HG03139 (cell line): ENCODE data around the gene APOO.

Experiments
- ATAC-seq: cut with Tn5 transposase; IDR thresholded peaks from one replicate; pipeline ENCODE4 v1.9.1; 2021; ENCODE audit not compliant: unreplicated experiment

The APOO gene

DNA sequence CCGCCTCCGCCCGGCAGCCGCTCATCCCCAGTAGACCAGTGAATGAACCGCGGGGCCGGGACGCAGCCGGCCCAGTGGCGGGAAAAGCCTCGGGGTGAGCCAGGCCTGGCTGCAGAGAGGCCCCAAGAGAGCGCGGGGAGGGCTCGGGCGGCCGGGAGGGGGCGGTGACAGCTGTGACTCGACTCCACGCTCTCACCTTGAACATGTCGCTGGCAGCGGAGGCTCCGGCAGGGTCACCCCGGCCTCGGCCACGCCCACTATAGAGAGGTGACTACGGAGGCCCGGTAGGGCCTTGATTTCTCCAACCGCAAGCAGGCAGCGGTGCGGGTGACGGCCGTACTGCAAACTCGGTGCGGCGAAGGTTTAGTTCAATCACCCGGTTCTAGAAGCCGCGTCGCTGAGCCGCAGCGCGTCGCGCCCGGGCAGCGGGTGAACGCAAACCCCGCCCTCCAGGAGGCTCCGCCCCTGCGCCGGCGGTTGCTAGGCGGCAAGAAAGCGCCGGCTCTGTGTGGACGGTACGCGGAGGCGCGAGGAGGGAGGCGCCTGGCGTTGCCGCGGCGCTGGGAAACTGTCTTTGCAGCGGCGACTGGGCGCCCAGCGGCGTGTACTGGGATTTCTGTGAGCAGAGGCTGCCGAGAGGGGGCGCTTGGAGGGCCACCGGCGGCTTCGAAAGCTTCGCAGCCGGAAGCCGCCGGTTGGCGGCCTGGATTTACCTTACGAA is at the start of gene APOO, which contains the start of gene CXorf58:
APOO (minus strand) TSS at position 441 of the 721 bp plus-strand sequence; CDS start at position 205, 236 bp downstream.
CXorf58 (plus strand) TSS at position 509 of the 721 bp plus-strand sequence. CDS start 2,297 bp downstream, outside the sequence.
- peak; percentile 92 for ATAC-seq

DNA sequence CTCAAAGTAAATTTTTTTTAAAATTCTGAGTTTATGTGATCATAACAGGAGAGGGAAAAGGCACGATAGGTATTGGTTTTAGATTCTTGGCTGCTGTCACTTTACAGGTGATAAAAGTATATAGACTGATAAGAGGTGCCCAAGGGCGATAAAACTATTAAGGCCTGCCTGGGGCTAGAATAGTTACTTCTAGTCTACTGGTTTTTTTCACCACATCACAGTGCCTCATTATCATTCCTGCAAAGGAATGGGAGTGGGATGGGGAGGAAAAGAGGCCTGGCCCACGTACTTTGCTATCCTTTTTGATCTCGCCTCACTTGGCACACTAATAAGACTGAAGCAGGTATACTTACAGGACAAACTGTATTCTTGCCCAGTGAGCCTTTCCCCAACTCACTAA is 46.7 kb upstream of the APOO start:
- no peak for ATAC-seq

DNA sequence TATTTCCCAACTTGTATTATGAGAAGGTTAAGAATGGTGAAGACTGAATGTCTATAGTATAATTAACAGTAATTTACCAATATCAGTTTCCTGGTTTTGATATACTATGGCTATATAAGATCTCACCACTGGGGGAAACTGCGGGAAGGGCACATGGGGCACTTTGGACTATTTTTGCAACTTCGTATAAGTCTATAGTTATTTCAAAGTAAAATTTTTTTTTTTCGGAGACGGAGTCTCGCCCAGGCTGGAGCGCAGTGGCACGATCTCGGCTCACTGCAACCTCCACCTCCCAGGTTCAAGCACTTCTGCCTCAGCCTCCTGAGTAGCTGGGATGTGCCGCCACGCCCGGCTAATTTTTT is 46.2 kb upstream of the APOO start:
- no peak for ATAC-seq

DNA sequence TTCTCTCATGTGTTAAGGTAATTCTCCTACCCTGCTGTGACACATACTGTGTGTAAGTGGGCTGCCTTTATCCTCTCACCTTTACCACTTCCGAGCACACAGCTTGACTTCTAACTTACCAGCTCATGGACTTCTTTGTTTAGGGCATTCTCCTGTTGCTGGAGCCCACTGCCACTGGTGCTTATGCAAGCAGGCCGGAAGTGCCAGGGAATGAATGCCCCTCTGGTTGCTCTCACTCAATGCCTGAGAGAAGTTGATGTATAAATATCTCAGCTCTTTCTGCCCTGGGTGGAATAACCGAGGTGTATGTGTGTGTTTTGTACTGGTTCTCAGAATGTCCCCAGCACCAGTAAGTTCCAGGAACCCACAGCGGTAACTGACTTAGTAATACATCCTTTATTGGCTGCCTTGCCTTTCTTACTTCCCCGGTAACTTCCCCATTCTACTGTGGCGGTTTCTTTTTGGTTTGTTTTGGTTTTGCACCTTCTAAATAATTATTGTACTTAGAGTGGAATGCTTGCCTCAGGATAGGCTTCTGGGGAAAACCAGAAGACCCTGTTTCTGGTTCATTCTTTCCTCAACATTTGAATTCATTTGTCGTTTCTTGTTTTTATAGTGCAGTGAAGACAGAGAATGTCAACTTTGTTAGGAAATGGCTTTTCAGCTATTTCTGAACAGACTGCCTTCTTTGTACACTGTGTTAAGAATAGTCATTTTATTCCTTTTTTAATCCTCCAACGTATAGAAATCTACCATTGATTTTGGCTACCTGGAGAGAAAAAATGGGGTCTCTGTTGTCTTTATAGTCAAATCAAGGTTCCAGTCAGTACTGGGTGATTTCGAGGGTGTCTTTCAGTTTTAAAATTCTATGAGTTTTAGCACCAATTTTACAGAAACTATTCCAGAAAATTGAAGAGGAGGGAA is 45.5 kb upstream of the APOO start:
- ATAC-seq = peak; percentile 88

DNA sequence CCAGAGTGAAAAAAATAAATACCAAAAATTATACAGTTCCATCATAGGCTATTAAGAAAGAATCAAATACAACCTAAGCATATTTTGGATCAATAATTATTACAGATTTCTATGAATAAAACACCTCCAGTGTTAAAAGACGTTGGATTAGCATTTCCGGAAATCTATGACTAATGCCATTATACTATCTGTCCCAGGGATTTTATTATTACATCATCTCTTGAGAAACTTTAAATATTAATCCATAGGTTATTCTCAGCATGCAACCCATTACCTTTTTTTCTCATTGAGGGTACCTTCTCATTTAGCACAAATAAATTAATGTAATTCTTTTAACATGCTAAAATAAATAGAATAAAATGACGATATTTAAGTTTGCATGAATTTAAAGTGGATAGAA is 44.7 kb upstream of the APOO start:
- no peak for ATAC-seq

DNA sequence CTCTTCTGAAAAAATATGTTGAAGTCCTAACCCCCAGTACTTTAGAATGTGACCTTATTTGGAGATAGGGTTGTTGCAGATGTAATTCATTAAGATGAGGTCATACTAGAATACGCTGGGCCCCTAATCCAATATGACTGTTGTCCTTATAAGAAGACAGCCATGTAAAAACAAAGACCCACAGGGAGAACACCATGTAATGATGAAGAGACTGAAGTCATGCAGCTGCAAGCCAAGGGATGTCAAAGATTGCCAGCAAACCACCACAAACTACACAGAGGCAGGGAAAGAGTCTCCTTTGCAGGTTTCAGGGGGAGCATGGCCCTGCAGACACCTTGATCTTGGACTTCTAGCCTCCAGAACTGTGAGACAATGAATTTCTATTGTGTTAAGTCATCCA is 37.5 kb upstream of the APOO start:
- no peak for ATAC-seq

DNA sequence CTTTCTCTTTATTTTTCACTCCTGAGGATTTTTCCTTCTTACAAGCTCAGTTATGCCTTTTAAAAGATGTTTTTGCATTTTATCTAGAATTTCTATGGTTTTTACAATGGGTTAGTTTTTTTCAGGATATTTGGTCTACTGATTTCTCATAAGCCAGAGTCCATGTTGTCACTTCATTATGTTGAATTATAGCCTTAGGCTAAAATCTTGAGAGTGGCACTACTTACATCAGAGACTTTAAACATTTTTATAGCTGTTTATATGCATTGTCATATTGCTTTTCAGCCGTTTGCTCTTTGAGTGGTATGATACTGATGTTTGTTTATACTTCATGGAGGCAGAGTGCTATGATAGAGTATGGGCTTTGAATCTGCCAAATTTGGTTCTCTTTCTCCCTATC is 36.5 kb upstream of the APOO start:
- ATAC-seq = no peak

DNA sequence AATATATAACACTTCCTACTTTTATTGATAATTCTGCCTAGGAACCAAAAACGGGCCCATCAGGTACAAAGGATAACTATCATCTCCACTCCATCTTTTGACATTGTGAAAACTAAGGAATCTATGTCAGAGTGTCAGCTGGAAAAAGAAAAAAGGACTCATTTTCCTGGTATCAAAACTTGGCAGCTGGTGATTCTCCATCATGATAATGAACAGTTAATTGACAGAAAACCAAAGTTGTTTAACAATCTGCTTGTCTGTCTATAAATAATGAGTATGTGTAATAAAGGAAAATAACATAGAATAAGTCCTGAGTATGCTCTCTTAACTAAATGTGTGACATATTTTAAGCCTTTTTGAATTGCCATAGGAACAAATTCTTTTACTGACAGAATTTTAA is 31.5 kb upstream of the APOO start:
- ATAC-seq = no peak

DNA sequence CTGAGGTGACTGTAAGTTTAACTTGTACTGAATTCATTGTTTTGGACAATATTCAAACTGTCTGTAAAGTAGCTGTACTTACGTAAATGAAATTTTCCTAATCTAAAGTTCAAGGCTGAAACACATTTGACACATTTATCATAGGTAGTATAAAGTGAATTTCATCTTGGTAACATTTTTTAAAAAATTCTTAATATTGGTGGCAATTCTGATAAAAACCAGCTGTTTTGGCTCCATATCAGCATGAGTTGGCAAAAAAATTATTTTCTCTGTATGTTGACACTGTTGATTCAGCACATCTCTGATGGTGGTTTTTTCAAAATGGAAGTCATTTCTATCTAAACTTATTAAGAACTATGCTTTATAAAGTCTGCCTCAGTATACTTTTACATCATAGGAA is 31.0 kb upstream of the APOO start:
- ATAC-seq = no peak

DNA sequence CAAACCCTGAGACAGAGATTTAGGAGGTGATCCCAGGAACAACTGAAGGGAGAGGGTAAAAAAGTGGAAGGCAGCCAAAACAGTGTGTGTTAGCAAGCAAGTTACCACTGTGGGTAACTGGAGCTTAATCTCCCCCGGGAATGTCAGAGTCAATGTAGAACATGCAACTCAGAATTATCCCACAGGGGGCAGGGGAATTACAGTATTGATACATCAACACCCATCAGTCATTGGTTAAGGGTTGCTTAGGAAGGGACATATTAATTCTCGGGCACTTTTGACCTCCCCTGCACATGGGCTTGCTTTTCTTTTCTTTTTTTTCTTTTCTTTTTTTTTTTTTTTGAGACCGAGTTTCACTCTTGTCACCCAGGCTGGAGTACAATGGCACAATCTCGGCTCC is 29.4 kb upstream of the APOO start:
- ATAC-seq = no peak

DNA sequence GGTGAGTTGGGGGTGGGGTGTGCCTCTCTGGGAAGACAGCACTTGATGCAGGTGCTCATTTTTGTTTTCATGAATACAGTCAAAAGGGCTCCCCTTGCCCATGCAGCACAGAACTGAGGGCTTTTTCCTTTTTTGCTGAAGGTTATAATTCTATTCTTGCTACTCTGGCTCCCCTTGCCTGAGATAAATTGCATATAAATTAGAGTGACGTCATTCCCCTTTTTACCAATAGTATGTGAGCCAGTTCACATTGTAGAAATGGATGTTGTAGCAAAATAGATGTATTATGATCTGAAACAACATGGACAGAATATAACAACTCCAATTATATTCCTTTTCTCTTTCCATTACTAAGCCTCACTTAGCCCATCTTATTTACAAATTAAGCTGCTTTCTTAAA is 28.4 kb upstream of the APOO start:
- no peak for ATAC-seq

DNA sequence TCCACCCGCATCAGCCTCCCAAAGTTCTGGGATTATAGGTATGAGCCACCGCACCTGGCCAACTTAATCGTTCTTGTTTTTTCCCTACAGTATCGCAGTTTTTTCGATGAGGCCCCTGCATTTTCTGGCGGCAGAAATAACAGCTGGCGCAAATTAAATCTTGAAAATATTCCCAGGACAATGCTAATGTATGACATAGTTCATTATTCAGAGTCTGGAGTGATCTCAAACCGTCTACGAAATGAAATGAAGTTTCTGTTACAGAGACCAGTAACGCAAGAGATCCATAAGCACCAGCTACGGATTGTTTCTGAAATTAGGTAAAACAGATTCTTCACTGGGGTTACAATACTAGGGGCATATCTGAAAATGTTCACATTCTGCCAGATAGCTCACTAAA is 27.4 kb upstream of the APOO start:
- ATAC-seq = no peak

DNA sequence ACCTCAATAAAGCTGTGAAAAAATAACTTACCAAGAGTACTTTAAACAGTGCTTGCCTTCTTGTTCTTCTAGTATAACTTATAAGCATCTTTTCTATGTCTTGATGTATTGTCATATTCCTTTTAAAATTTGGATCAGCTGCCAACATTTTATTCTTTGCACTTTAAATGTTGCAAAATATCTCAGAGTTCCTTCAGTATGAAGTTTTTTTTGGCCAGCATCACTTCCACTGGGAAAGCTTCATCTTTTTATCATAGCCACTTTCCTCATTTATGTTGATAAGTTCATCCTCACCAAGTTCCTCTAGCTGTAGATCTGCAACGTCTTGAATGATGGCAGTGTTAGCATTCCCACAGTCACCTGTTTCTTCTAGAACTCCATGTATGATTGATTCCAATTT is 24.3 kb upstream of the APOO start:
- ATAC-seq = no peak

DNA sequence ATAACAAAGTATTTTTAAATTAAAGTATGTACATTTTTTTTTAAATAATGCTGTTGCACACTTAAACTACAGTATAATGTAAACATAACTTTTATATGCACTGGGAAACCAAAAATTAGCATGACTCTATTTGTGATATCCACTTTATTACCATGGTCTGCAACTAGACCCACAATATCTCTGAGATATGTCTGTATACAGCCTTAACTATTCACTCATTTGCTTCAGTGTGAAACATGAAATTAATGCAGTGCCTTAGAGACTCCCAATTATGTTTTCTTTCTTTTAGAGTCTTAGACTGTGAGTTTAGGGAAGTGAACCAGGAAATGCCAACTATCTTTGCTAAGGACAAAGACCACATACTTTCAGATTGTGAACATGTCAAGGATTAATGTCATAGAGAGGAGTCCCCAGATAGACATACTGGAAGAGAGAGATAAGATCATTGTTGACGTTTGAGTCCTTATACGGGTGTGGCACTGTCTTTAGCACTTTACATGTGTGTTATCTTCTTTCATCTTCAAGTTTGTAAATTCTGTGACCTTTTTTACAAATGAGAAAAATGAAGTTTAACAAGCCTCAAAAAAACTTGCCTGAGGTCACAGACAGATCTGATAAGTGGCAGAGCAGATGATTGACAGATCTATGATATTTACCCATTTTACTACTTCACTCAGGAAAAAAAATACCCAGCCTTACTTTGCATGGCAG is 23.3 kb upstream of the APOO start:
- ATAC-seq = no peak

DNA sequence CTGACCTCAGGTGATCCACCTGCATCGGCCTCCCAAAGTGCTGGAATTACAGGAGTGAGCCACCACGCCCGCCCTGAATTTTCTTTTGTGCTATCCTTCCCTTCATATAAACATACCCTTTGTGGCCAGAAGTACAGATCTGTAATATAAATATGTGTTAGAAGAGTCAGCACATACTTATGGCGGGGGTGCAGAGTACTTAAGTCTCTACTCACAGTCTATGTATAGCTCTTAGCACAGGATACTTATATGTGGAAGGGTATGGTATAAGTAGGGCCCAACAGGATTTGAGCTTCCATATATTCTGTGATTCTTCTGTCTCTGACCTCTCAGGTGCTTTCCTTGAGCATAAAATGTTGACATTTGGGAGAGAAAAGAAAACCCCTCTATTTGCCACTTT is 18.3 kb upstream of the APOO start:
- no peak for ATAC-seq

DNA sequence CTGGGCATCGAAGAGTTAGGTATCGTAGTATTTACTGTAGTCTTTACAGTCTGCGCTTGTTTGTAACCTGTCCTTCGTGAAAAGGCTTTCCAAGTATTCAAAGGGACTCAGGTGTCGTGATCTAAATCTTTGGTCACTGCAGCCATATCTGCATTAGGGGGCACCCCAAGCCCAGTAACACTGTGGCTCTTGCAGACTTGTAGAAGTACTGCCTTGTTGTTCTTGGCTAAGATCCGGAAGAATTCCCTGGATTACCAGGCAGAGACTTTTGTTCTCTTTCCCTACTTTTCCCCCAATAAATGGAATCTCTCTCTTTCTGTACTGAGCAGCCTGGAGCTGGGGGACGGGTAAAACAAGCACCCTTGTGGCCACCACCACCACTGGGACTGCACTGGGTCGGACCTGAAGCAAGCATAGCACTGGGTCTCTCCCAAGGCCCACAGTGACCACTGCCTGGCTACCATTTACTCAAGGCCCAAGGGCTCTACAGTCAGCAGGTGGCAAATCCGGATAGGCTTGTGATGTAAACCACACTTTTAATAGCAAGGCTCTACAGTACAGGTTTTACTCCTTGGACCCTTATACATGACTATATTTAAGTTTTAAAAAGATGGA is 12.1 kb upstream of the APOO start:
- no peak for ATAC-seq

DNA sequence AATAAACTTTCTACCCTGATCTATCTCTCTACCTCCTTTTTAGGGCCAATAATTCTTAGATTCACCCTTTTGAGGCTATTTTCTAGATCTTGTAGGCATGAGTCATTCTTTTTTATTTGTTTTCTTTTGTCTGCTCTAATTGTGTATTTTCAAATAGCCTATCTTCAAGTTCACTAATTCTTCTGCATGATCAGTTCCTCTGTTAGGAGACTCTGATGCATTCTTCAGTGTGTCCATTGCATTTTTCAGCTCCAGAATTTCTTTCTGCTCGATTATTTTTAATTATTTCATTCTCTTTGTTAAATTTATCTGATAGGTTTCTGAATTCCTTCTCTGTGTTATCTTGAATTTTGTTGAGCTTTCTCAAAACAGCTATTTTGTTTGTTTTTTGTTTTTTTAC is 11.4 kb upstream of the APOO start:
- ATAC-seq = no peak

DNA sequence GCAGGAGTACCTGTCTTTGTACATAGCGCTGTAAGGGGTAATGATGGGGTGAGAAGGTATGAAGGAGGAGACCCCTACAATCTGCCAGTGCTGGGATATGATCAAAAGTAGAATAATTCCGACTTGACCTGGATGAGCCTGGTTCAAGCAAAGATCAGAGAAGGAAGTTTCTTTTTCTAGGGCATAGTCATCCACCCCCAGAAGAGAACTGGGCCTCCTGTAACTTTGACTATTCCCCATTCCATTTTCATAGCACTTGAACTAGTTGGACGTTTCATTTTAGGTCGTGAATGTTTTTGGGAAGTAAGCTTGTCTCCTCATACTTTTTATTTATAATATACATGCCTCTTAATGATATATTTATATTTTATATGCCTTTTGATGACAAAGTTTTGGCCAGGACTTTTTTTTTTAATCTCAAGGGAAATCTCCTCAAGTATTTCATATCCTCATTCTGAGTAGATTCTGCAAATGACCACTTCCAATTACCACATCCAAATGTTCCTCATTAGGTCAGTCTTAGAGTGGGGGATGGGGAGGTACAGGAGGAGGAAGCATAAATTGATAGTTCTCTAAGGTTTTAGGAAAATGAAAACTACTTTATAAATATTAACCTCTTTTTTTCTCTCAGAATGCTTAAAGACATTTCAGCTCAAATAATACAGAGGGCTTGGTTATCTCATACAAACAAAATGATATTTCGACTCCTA is 3.5 kb upstream of the APOO start:
- no peak for ATAC-seq

DNA sequence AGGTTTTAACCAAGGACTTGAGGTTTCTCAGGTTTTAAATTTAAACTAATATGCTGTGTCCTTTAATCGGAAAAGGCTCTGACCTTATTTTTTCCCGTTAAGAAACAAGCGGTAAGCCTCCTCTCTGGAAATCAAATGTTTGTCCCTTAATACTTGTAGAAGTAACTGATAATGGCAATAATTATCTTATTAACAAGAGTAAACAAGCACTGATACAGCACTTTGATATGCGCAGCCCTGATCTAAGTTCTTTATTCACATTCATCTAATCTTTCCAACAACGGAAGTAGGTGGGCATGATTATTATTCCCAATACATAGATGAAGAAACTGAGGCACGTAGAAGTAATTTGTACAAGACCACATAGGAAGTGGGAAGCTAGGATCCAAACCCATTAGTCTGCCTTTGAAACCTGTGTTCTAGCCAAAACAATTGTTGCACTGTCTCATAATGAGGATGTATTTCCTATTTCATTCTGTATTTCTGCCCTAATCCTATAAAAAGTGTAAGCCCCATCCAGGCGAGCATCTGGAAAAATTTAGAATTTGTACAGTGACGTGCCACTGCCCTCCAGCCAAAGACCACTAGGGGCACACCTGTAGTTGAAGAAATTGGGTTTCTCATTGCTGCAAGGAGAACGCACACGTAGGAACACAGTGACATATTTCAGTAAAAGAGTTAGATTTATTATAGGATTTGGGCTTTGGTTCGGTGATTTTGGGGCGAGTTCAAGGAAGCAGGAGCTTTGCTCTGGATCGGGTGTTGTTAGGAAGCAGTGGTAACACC is 674 bp upstream of the APOO start:
- no peak for ATAC-seq

DNA sequence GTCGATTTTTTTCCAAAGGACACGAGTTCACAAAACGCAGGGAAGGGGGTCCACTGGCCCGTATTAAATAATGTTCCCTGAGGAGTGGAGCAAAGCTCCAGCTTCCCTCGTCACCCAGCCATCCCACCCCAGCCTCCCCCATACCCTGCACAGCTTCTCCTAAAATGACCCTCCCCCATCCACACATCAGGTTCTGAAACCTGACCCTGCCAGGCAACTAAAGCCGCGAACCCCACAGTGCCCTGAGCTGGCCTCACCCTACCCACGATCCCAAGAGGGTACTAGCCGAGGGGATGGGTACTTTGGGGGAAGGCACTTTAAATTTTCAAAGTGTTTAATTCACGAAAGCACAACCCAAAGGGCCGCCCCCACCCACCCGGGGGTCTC is 634 bp downstream of the APOO start:
- no peak for ATAC-seq
